GM19025 (cell line): Measurements from ENCODE around the gene THRSP.
"Not testable (repeated sequence)": the region's sequence is repeated elsewhere in the genome, so short reads cannot be mapped to it uniquely, and the experiment has no call there.

Experiments used
- ATAC-seq: cut with Tn5 transposase; IDR thresholded peaks from one replicate; pipeline ENCODE4 v1.9.1; 2021; ENCODE audit warnings: mild to moderate bottlenecking, low read depth, moderate library complexity; ENCODE audit not compliant: unreplicated experiment

The THRSP gene

GRCh38 chr11:78085972-78086371 lies 22.3 kb downstream of the THRSP start:
- no peak for ATAC-seq

- not testable (repeated sequence) for ATAC-seq
These were observed 22.9 kb downstream of the THRSP start for GRCh38 chr11:78086521-78087074.

- ATAC-seq, result no peak
These were observed 30.6 kb downstream of the THRSP start for GRCh38 chr11:78094250-78094649.

- ATAC-seq, result no peak
These were observed 34.2 kb downstream of the THRSP start for GRCh38 chr11:78097666-78098385.

GRCh38 chr11:78099666-78100065 lies 36.0 kb downstream of the THRSP start:
- ATAC-seq, result no peak

GRCh38 chr11:78100261-78100660 lies 36.6 kb downstream of the THRSP start:
- ATAC-seq, result no peak

- no peak for ATAC-seq
These were observed 37.2 kb downstream of the THRSP start for GRCh38 chr11:78100676-78101472.

- no peak for ATAC-seq
These were observed 45.7 kb downstream of the THRSP start for GRCh38 chr11:78109081-78110015.

- no peak for ATAC-seq
These were observed 46.7 kb downstream of the THRSP start for GRCh38 chr11:78110351-78110750.

GRCh38 chr11:78110830-78111229 lies 47.2 kb downstream of the THRSP start:
- no peak for ATAC-seq

GRCh38 chr11:78111298-78111697 lies 47.6 kb downstream of the THRSP start:
- ATAC-seq, result no peak

- no peak for ATAC-seq
These were observed 49.1 kb downstream of the THRSP start for GRCh38 chr11:78112582-78113275.
